NCI-H146 treated with DMSO at 0.1 percent for 48 hours (cell line): Measurements from ENCODE around the gene RTP5.

ENCODE experiments used
- DNase-seq: peaks from one replicate; lab custom pipeline; 2025; ENCODE audit not compliant: unreplicated experiment; lab: John Stamatoyannopoulos, UW

The RTP5 gene

DNA sequence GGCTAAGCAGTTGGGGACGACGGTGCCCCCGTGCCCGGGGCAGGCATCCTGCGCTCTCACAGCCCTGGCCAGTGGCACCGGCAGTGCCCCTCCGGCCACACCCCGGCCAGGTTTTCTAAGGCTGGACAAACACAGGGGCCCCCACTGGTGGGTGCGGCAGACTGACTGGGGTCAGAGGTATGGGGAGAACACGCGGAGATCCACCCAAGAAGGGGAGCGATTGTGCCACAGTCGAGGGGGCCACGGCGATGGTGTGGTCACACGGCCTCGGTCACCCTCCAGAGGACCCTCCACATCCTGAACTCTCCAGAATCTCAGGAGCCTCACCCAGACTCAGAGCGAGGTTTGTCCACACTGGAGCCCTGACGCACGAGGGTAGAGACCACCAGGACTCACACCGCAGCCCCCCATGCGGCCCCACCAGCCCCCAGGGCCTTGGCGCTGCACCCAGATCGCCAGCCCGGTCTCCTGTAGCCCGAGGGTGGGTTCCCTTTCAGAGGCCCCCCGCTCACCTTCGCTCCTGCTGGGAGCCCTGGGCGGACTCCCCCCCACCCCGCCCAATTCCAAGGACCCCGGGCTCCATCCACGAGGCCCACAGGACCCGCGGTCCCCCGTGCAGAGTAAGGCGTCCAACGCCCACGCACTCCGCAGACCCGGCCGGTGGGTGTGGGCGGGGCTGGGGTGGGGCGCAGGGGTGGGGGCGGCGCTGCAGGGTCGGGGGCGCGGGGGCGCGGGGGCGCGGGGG lies 26.0 kb upstream of the RTP5 start:
- no peak for DNase-seq

DNA sequence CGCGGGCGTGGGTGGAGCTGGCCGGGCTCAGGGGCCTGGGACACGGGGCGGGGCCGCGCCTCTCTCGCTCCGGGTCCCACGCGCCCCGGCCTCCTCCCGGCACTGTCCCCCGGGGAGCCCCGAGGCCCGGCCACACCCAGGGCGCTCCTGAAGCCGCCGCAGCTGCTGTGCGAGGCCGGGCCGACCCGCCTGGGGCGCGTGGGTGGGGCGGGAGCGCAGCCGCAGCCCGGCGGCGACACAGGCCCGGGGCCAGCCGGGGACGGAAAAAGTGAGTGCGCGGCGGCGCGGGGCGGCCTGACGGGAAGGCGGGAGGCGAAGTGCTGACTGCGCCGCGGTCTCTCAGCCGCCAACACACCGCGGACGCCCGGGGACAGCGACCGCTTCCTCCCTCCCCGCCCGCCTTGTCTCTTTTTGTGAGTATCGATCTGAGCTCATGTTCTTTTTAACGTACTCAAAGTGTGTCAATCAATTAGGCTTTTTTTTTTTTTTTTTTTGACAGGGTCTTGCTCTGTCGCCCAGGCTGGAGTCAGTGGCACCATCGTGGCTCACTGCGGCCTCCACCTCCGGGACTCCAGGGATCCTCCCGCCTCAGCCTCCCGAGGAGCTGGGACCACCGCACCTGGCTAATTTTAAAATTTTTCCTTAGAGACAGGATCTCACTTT lies 25.3 kb upstream of the RTP5 start:
- DNase-seq: no peak

DNA sequence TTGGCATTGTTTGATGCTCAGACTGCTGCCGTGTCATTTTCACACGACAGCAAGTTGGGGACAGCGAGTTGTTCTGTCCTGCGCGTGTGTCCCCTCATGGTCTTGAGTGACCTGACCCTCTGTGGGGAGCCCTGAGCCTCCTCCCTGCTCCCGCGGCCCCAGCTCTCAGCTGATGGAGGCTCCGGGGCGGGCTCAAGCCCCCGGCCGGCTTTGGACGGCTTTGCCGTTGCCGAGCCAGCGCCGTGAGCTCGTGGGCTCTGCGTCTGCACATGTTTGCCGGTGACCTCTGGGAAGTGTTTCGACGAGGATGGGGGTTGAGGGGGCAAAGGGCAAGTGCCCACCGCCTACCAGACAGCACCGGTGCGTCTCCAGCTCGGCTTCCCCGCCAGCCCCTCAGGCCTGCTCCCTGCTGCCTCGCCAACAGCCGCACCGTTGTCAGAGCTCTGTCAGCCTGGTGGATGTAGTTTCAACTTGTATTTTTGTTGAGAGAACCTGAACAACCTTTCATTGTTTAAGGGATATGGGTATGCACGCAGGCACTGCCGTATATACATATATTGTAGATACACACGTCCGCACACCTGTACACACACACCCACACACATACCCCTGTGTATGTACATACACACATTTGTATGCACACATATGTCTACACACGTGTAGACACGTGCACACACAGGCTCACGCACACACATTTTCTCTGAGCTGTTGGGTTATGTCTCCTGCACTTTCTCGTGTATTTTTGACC lies 24.5 kb upstream of the RTP5 start:
- no peak for DNase-seq

DNA sequence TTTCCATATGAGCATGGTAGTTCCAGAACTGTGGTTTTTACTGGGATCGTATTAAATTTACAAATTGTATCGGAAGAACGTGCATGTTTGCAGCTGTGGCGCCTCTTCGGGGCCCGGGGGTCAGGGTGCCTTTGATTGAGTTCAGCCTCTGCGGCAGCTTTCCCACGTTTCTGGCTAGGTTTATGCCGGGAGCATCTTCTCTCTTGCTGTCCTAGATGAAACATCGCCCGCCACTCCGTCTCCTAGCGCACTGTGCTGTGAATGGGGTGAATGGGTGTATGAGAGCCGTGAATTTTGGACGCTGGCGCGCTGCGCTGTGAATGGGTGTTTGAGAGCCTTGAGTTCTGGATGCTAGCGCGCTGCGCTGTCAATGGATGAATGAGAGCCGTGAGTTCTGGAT lies 23.1 kb upstream of the RTP5 start:
- no peak for DNase-seq

DNA sequence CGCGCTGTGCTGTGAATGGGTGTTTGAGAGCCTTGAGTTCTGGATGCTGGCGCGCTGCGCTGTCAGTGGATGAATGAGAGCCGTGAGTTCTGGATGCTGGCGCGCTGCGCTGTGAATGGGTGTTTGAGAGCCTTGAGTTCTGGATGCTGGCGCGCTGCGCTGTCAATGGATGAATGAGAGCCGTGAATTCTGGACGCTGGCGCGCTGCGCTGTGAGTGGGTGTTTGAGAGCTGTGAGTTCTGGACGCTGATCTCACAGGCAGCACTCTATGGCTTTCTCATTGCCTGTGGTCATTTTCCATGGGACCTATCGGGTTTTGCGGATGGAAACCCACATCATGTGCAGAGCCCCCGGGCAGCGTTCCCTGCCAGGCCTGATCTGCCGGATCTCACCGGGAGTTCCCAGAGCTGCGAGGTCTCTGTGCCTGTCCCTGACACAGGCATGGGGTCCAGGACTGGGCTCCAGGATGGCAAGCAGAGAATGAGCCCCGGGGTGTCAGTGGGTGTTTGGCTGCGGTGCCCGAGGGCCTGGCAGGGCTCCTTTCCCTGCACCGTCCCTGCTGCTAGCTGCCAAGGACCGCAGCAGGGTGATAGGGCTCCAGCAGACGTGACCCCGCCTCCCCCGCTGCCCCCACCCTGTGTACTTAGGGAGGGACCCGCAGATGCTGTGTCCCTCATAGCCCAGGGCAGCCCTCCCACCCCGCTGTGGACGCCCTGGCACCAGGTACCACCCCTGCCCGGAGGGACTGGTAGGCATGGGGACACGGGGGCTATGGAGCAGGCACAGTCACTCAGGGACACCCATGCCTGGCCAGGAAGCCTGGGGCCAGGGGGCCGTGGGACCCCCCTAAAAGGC lies 20.5 kb upstream of the RTP5 start:
- DNase-seq: no peak

DNA sequence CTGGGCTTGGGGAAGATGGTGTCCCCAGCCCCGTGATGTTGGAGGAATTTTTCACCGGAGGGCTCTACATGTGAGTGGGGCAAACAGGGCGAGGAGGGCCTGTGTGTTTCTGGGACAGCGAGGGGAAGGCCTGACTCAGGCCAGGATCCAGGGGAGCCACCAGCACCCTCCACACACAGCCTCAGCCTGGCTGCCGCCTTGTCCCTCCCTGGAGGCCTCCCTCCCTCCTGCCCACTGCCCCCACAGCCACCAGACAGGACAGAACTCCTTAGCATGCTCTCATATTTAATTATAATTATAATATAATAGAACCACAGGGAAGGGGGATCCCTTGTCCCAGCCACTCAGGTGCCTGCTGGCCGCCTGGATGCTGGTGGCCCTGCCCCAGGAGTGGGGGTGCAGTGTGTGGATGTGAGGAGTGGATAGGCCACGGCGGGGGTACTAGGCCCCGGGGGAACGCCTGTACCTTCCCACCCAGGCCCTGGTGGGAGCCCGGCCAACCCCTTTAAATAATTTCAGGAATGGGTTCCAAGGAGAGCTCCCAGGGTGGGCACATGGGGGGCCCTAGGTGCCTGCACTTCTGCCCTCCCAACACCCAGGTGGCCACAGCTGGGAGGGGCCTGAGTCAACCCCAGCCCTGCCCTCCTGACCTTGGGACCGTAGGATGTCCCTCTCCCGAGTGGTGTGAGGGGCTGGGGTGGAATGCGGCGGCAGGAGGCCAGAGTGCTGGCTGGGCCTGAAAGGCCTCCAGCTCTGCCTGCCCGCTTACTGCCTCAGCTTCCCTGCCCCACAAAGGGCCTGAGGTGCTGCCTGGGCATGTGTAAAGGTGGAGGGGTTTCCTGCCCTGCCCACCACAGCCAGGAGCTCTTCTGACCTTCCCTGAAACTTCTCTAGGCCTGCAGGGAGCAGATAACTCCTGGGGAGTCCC lies 19.6 kb upstream of the RTP5 start:
- DNase-seq: no peak

DNA sequence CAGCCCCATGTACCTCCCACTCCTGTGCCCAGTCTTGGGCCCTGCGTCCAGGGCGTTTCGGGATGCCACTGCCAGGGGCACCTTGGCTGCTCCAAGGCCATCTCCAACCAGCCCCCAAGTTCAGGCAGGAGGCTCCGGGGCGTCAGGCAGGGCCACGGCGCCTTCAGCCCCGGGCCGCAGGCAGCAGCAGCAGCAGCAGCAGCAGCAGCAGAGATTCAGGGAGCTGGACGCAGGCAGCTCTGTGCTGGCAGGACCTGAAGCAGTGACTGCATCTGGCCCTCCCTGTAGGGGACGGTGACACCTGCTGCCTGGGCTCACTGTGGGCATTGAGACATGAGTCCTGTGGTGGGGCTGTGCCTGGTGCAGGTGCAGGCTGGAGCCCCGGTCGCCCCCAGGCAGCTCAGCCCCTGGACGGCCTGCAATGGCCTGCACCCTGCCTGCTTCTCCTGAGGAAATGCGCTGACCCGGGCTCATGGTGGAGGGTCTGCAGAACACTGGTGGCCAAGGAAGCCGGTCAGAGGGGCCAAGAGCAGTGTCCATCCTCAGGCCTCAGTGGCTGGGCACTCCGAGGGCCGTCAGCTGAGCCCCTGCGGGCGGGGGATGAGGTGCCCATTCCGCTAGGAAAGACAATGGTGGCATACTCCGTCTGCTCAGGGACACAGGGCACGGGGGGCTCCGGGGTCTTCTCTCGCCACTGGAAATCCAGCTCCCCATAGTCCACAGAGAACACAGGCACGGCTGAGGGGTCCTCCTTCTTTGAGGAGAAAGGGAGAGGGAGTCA lies 18.8 kb upstream of the RTP5 start:
- no peak for DNase-seq

DNA sequence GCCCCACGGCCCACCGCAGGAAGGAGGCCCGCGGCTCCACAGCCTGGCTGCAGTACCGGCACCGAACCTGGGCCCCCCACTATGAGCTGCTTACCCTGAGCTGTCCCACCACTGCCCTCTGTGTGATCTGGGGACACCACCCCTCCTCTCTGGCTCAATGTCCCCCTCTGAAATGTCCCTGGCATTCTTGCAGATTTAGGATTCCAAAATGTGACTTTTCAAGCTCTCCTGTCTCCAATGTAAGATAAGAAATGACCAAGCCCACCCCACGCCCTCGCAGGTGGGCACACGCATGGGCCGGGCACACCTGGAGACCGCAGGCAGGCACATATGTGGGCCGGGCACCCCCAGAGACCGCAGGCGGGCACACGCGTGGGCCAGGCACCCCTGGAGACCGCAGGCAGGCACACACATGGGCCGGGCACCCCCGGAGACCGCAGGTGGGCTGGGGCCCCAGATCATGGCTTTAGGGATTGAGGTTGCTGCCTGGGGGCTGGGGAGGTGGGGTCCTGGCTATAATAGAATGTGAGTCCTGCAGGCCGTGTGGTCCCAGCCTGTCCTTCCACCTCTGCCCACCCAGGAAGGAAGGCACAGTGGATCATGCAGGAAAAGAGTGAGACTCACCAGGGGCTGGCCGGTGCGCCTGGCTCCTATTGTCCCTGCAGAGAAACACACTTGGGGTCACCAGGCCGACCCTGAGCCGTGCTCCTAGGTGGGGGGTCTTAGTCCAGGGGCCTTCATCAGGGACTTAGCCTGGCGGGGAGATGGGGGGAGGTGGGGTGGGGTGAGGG lies 18.0 kb upstream of the RTP5 start:
- no peak for DNase-seq

DNA sequence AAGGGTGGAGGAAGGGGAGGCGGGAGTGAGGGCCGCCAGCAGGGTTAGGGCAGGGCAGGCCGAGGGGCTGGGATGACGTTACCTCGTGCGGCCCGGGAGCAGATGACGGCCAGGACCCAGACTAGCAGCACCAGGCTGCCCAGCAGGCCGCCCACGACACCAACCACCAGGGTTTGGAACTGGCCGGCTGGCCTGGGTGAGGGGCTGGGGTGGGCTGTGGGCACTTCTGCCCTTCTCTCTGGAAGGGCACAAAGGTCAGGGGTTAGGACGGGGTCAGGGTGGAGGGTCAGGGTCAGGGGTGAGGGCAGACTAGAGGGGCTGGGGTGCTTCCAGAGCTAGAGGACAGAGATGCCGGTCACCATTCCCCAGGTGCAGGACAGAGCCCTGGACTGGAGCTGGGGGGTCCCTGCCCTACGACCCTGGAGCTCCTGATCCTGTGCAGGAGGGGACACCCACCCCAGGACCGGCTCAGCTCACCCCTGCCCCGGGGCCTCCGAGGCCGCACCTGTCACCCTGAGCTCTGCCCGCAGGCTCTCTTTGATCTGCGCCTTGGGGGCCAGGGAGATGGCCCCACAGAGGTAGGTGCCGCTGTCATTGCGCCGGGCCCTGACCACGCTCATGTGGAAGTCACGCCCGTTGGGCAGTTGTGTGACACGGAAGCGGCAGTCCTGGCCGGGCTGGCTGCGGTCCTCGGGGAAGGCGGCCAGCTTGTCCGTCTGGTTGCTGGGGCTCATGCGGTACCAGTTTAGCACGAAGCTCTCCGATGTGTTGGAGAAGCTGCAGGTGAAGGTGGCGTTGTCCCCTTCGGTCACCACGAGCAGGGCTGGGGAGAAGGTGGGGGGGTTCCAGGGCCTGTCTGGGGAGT lies 17.2 kb upstream of the RTP5 start:
- DNase-seq: no peak

DNA sequence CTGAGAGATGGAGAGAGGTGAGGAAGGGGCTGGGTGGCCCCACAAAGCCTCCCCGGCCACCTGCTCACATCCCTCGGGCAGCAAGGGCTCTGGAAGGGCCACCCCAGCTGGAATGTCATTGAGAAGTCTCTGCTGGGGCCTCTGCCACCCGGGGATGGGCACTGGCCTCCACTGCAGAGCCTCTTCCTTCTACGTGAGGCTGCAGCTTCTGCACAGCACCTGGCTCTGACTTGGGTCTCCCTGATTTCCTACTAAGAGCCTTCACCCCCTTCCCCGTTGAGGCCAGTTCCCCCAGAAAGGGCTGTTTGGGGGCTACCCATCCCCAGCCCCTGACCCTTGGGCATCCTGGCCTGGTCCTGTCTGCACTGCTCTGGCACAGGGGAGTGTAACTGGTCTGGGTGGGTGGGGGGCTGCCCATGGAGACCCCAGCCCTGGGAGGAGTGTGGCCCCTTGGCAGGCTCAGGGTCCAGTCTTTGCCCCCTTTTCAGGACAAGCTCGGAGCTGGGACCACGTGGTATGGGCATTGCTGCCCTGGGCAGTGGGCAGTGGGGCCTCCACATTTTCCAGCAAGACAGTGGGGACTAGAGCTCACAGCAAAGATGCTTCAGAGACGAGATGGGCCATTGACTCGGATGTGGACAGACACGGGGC lies 16.4 kb upstream of the RTP5 start:
- DNase-seq: no peak

DNA sequence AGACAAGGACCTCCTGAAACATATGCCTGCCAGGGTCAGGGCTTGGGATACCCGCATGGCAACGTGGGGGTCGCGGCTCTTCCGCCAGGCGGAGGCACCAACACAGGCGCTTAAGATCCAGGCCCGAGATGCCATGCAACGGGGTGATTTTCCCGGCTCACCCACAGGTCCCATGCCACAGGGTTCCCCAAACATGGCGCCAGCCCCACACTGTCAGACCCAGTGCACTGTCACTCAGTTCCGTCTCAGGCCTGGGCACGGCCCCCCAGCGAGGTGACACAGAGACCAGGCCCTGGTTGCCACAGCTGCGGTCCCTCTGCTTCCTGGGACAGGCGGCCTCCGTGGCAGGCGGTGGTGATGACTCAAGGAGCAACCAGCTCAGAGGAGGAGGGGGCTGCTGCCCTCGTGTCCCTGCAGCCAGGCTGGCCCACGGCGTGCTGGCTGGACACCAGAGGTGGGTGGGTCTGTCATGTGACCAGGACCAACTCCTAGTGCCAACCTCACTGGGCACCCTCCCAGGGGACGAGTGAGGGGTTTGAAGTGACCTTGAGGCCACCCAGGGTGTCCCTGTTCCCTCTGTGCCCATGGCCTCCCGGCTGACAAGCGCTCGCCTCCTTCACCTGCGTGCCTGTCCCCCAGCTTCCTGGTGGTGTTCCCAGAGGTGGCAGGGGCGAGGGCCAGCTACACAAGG lies 15.7 kb upstream of the RTP5 start:
- DNase-seq: no peak

DNA sequence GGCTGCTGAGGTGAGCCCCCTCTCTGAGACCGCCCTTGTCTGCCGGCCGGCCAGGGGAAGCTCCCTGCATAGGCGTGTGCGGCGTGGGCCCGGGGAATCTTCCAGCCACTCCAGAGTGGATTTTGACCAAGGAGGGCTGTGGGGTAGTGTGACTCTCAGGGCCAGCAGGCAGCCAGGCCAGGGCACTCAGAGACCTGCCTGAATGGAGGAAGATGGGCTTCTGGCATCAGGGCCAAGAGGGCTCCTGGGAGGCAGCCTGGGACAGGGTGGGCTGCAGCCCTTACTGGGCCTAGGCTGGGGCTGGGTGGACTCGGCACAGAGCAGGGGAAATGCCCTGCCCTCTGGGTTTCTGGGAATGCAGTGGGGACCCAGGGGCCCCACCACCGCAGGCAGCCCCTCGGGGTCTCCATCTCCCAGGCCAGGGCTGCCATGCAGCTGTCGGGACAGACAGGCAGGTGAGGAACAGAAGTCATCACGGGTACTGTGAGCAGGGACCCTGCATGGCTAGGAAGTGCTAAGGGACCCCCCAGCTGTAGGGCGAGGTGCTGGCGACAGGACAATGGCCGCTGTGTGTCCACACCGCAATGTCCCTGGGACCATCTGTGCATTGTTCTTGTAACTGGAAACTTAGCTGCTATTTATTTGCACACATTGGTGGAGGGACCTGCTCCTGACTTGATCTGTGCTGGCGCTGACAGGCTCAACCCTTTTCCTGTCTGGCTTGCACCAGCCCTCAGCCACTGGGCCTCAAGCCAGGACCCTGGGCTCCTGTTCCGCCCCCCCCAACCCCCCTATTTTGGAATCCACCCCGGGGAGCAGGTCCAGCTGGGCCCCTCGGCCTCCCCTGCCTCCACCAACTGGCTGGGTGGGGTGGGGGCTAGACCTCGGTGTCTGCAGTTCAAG lies 14.9 kb upstream of the RTP5 start:
- DNase-seq: no peak

DNA sequence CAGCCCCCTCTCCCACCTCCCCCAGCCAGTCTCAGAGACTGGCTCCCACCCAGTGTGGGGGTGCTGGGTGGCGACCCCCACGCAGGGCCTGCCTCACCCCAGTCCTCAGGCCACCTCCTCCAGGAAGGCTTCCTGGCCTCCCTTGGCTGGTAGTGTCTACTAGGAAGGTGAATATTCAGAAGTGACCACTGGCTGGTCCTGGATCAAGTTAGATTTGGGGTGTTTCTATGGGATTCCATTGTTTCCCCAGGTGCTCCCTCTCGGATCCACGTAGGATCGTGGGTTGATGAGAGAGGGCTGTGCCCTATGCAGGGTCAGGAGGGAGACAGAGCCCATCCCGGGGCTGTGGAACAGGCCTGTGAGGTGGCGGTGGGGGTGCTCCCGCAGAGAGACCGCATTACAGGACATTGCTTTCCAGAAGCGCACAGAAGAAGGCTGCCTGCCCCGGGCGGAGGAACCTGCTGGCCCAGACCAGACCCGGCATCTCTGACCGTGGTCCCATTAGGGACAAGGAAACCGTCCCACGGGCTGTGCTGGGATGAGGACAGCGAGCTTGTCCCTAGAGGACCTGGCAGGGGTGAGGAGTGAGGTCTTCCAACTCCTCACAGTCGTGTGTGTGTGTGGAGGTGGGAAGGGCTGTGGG lies 14.2 kb upstream of the RTP5 start:
- DNase-seq: no peak

DNA sequence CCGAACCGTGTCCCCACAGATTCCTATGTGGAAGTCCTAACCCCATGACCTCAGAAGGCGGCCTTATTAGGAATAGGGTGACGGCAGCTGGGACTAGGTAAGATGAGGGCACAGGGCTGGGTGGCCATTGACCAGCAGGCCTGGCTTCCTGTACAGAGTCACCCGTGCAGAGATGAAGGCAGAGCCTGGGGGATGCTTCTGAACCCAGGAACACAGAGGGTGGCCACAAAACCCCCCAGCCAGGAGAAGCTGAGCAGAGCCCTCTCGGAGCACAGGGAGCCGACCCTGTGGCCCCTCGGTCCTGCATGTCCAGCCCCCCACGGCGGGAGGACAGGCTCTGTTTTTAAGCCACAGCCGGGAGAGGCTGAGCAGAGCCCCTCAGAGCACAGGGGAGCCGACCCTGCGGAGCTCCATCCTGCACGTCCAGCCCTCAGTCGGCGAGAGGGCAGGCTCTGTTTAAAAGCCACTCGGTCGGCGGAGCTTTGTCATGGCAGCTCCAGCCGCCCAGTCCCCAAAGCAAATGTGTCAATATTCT lies 13.6 kb upstream of the RTP5 start:
- DNase-seq: no peak

DNA sequence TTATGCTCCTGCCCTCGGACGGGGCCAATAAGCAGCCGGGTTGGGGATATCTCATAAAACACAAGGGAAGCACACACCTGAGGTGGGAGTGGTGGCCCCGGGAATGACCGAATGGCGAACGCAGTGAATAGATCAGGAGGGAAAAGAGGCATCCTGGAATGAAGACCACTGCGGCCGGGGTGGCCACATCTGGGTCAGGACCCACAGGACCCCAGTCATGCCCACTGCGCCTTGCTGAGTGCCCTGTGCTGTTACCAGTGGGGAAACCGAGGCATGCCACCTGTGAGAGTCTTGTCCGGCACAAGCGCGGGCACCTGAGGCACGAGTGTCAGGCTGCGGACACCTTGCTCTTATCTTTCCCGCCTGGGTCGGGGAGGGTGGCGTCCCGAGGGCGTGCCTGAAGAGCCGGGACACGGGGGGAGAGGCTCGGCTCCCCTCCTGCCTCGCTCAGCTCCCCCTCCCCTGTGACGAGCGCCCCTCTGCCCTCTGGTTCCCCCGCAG lies 12.4 kb upstream of the RTP5 start:
- no peak for DNase-seq
